OCI-LY1 (cell line): ENCODE results near the gene CCDC142.

ENCODE experiments used
- H2AFZ ChIP-seq: fragments of 200-600 bp; sonication (generic), shearing (Covaris generic); 2 replicates; pipeline ENCODE4 v1.6.0; 2014; ENCODE audit warnings: antibody characterized with exemption, mild to moderate bottlenecking, low read length
- H3F3A ChIP-seq: fragments of 200-600 bp; sonication (generic), shearing (Covaris generic); 2 replicates; pipeline ENCODE4 v1.6.0; 2014; ENCODE audit warnings: mild to moderate bottlenecking, antibody characterized with exemption, low read length, moderate library complexity; ENCODE audit not compliant: insufficient read depth
- H3K27ac ChIP-seq: fragments of 200-600 bp; sonication (generic); 2 replicates; pipeline ENCODE4 v1.5.1; 2014; ENCODE audit warnings: low read length, mixed run types, mild to moderate bottlenecking, low read depth; ENCODE audit not compliant: poor library complexity, severe bottlenecking
- H3K27me3 ChIP-seq: fragments of 200-600 bp; sonication (generic); 2 replicates; pipeline ENCODE4 v1.6.0; 2014; ENCODE audit warnings: antibody characterized with exemption, mild to moderate bottlenecking, low read length, moderate library complexity; ENCODE audit not compliant: insufficient read depth
- H3K36me3 ChIP-seq: fragments of 200-600 bp; sonication (generic); 2 replicates; pipeline ENCODE4 v1.6.1; 2014; ENCODE audit warnings: mild to moderate bottlenecking, antibody characterized with exemption, low read length, moderate library complexity, mixed read lengths; ENCODE audit not compliant: insufficient read depth
- H3K4me1 ChIP-seq: fragments of 200-600 bp; sonication (generic); 2 replicates; pipeline ENCODE4 v1.5.1; 2014; ENCODE audit warnings: mild to moderate bottlenecking, low read length, moderate library complexity; ENCODE audit not compliant: insufficient read depth, severe bottlenecking
- H3K4me2 ChIP-seq: fragments of 200-600 bp; sonication (generic), shearing (Covaris generic); 2 replicates; pipeline ENCODE4 v1.6.1; 2014; ENCODE audit warnings: low read length
- H3K4me3 ChIP-seq: fragments of 200-600 bp; sonication (generic); 2 replicates; pipeline ENCODE4 v1.5.1; 2014; ENCODE audit warnings: low read length, low read depth, mild to moderate bottlenecking, mixed read lengths; ENCODE audit not compliant: poor library complexity, severe bottlenecking
- H3K79me2 ChIP-seq: fragments of 200-600 bp; shearing (Covaris generic); 2 replicates; pipeline ENCODE4 v1.6.1; 2016; ENCODE audit warnings: mixed run types, low read length, mixed read lengths; ENCODE audit not compliant: insufficient read depth
- H3K9ac ChIP-seq: fragments of 200-600 bp; sonication (generic), shearing (Covaris generic); 2 replicates; pipeline ENCODE4 v1.6.1; 2014; ENCODE audit warnings: mild to moderate bottlenecking, low read length, mixed read lengths
- H3K9me2 ChIP-seq: fragments of 200-600 bp; sonication (generic), shearing (Covaris generic); 2 replicates; pipeline ENCODE4 v1.6.1; 2014; ENCODE audit warnings: low read depth, mild to moderate bottlenecking, low read length, mixed read lengths
- H3K9me3 ChIP-seq: fragments of 200-600 bp; shearing (Covaris generic); 2 replicates; pipeline ENCODE4 v1.6.1; 2014; ENCODE audit warnings: low read length, mixed read lengths
- H4K20me1 ChIP-seq: fragments of 200-600 bp; sonication (generic), shearing (Covaris generic); 2 replicates; pipeline ENCODE4 v1.6.0; 2016; ENCODE audit warnings: mild to moderate bottlenecking, low read length; ENCODE audit not compliant: insufficient read depth
- CTCF ChIP-seq: fragments of 200-600 bp; sonication (generic), shearing (Covaris generic); IDR thresholded peaks from 2 replicates; pipeline ENCODE4 v1.5.1; 2017; ENCODE audit warnings: mild to moderate bottlenecking, antibody characterized with exemption, low read length, moderate library complexity, mixed read lengths
- EZH2 ChIP-seq: fragments of 200-600 bp; sonication (generic), shearing (Covaris generic); IDR thresholded peaks from 2 replicates; pipeline ENCODE4 v1.8.0; 2017; ENCODE audit warnings: borderline replicate concordance, mixed run types, mild to moderate bottlenecking, antibody characterized with exemption, low read length, moderate library complexity, mixed read lengths

Gene CCDC142

GRCh38 chr2:74527741-74528140, 44.9 kb upstream of the CCDC142 start:
- Histone ChIP-seq H3K9me2 (no peaks in the 10 kb centered on the region), H3K4me2 (peak overlapping the region; percentile 93; the same call in 1 of the 2 replicates), H4K20me1 (no peaks in the 10 kb centered on the region), H3K9me3 (no peaks in the 10 kb centered on the region), H3K9ac (no peak overlapping the region), H3K4me1 (peaks cover 29% of the 10 kb centered on the region), H3K27ac (no peak overlapping the region), H3K27me3 (no peaks in the 10 kb centered on the region), H3K79me2 (peaks cover 10% of the 10 kb centered on the region), H3K36me3 (peaks cover 50% of the 10 kb centered on the region), H3F3A (no peaks in the 10 kb centered on the region), H2AFZ (no peak overlapping the region), H3K4me3 (peak overlapping the region; percentile 91)
- TF ChIP-seq CTCF (no peak), EZH2 (no peak)

GRCh38 chr2:74526649-74527230, 43.9 kb upstream of the CCDC142 start:
- no peaks in the 10 kb centered on the region for H3K27me3 ChIP-seq
- no peaks in the 10 kb centered on the region for H3F3A ChIP-seq
- H3K4me2 ChIP-seq = no peak overlapping the region
- H3K27ac ChIP-seq = no peak overlapping the region
- H3K4me3 ChIP-seq = no peak overlapping the region
- H3K9me3 ChIP-seq = no peaks in the 10 kb centered on the region
- peaks cover 10% of the 10 kb centered on the region for H3K79me2 ChIP-seq
- H3K4me1 ChIP-seq = peaks cover 26% of the 10 kb centered on the region
- H4K20me1 ChIP-seq = no peaks in the 10 kb centered on the region
- no peak overlapping the region for H2AFZ ChIP-seq
- TF ChIP-seq EZH2 (no peak), CTCF (no peak)
- peaks cover 42% of the 10 kb centered on the region for H3K36me3 ChIP-seq
- H3K9me2 ChIP-seq = no peaks in the 10 kb centered on the region
- no peak overlapping the region for H3K9ac ChIP-seq

GRCh38 chr2:74525717-74526648, 43.2 kb upstream of the CCDC142 start, which contains the start of gene DQX1:
DQX1 (minus strand) TSS chr2:74526231; CDS start chr2:74525729, 502 bp downstream.
- H3K36me3 ChIP-seq = peaks cover 37% of the 10 kb centered on the region
- peaks cover 10% of the 10 kb centered on the region for H3K79me2 ChIP-seq
- no peaks in the 10 kb centered on the region for H3F3A ChIP-seq
- H3K4me3 ChIP-seq = no peak within 1 kb of the TSS
- H3K4me1 ChIP-seq = peaks cover 19% of the 10 kb centered on the region
- no peaks in the 10 kb centered on the region for H3K9me3 ChIP-seq
- no peak for TF ChIP-seq EZH2
- no peak for TF ChIP-seq CTCF
- no peak within 1 kb of the TSS for H3K9ac ChIP-seq
- H3K4me2 ChIP-seq = no peak within 1 kb of the TSS
- H3K27ac ChIP-seq = no peak within 1 kb of the TSS
- no peak within 1 kb of the TSS for H2AFZ ChIP-seq
- H3K27me3 ChIP-seq = no peaks in the 10 kb centered on the region
- no peaks in the 10 kb centered on the region for H4K20me1 ChIP-seq
- no peaks in the 10 kb centered on the region for H3K9me2 ChIP-seq
